Keratinocyte (primary cell): ENCODE measurements around the gene PTPRD.

Source experiments
- CTCF ChIP-seq, 3 experiments: IDR thresholded peaks in 1 of 3; conservative IDR thresholded peaks in 1 of 3; optimal IDR thresholded peaks in 1 of 3; 2 replicates in 2 of 3; 3 replicates in 1 of 3; pipeline versions ENCODE3 to v1.5.1; 2011; ENCODE audit warnings: low read length in 3 of 3, mild to moderate bottlenecking in 3 of 3, moderate library complexity in 2 of 3, control low read depth in 1 of 3, inconsistent platforms in 1 of 3; ENCODE audit not compliant: insufficient read depth in 2 of 3; ENCODE audit errors: extremely low read depth in 1 of 3
- EZH2 ChIP-seq: IDR thresholded peaks from one replicate; pipeline ENCODE4 v1.6.1; 2012; ENCODE audit warnings: inconsistent platforms, mild to moderate bottlenecking, low read length, moderate library complexity

DNA sequence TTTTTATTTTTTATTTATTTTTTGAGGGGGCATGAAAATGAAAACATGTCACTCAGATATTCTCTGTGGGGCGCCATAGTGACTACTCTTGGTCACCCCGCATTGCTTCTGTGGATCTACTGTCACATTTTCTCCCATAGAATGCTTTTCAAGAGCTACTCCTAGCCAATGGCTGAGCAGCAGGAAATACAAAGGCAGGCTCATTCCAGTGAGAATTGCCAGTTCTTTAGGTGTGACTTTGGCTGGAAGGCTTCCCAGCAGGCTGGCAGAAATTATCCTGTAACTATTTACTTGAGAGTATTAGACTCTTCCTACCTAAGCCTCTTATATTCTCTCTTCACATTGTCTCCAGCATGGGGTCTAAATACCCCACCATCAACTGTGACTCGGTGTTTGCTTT is 21.0 kb upstream of the PTPRD start:
- TF ChIP-seq CTCF (optimal IDR thresholded peaks at IDR 0.05 in 1 of 3, IDR thresholded peaks at IDR 0.05 in 1 of 3, conservative IDR thresholded peaks at IDR 0.05 in 1 of 3; ENCODE audit: extremely low read depth in 1 of 3, insufficient read depth in 2 of 3, low read length in 3 of 3) (no peak), EZH2 (no peak)
